Measurements from ENCODE around the gene NCAM1.
A peak's percentile ranks its signal among the peaks of the same experiment; 100 is the strongest.

NCAM1 gene

GRCh38 chr11:113265362-113265761 lies 304.1 kb downstream of the NCAM1 start:
- no peak overlapping the region for H2BK12ac ChIP-seq (ENCODE audit: low read length)

GRCh38 chr11:113267493-113267892 lies 306.3 kb downstream of the NCAM1 start:
- no peak for DNase-seq (ENCODE audit: low spot score)
- no peak overlapping the region for H3K4me2 ChIP-seq (ENCODE audit: insufficient read depth, low read length, poor library complexity, severe bottlenecking)
- H3K14ac ChIP-seq (ENCODE audit: low read length), result no peak overlapping the region
- no peak overlapping the region for H2AK5ac ChIP-seq (ENCODE audit: low read depth, low read length)
- no peak overlapping the region for H3K18ac ChIP-seq (ENCODE audit: low read length)
- H3K9ac ChIP-seq (ENCODE audit: low read depth, low read length, poor library complexity), result no peak overlapping the region
- H3K36me3 ChIP-seq (replicated peaks in 1 of 2; ENCODE audit: control insufficient read depth in 2 of 2, insufficient read depth in 2 of 2, low read length in 2 of 2), result peaks cover 0 to 1% of the 10 kb centered on the region in 2 donors
- H3K4me3 ChIP-seq (ENCODE audit: low read length in 2 of 2), result no peak overlapping the region
- no peaks in the 10 kb centered on the region for H3K79me1 ChIP-seq (ENCODE audit: low read depth, low read length)
- no peak overlapping the region for H2BK12ac ChIP-seq (ENCODE audit: low read length)
- no peak overlapping the region for H4K91ac ChIP-seq (ENCODE audit: low read depth, low read length, poor library complexity)
- H4K8ac ChIP-seq (ENCODE audit: low read depth, low read length), result no peak overlapping the region
- no CpG with 5 or more reads among the region's 7 CpGs for WGBS, 2 donors (ENCODE audit: extremely low coverage in 2 of 2, insufficient read length in 2 of 2, insufficient replicate concordance in 1 of 2)
- no peak overlapping the region for H3K27ac ChIP-seq (replicated peaks; ENCODE audit: low read length)
- no peak overlapping the region for H2BK5ac ChIP-seq (ENCODE audit: low read length)
- H2BK15ac ChIP-seq (ENCODE audit: low read length), result no peak overlapping the region
- H3K4me1 ChIP-seq (ENCODE audit: control insufficient read depth in 2 of 2, insufficient read depth in 1 of 2, low read depth in 1 of 2, low read length in 2 of 2), result peaks cover 0 to under 1% of the 10 kb centered on the region in 2 donors
- H3K23ac ChIP-seq (ENCODE audit: low read depth, low read length, poor library complexity), result no peak overlapping the region
- H2AFZ ChIP-seq (ENCODE audit: low read length), result no peak overlapping the region
- H3K9me3 ChIP-seq (replicated peaks in 1 of 2; ENCODE audit: control insufficient read depth in 2 of 2, insufficient read depth in 1 of 2, low read depth in 1 of 2, low read length in 2 of 2), result no peaks in the 10 kb centered on the region
- no peak overlapping the region for H3K4ac ChIP-seq (ENCODE audit: low read length)
- no peak overlapping the region for H2BK120ac ChIP-seq (ENCODE audit: low read depth, low read length)
- H3K27me3 ChIP-seq (ENCODE audit: control insufficient read depth in 3 of 3, insufficient read depth in 3 of 3, low read depth in 1 of 3, low read length in 3 of 3), result no peaks in the 10 kb centered on the region

More at GRCh38 chr11:113265362-113265761, 304.1 kb downstream of the NCAM1 start:
- no peak overlapping the region for H3K9ac ChIP-seq (ENCODE audit: low read depth, low read length, poor library complexity)
- WGBS, 2 donors (ENCODE audit: extremely low coverage in 2 of 2, insufficient read length in 2 of 2, insufficient replicate concordance in 1 of 2), result no CpG with 5 or more reads among the region's 2 CpGs
- H2AK5ac ChIP-seq (ENCODE audit: low read depth, low read length), result no peak overlapping the region
- no peaks in the 10 kb centered on the region for H3K4me1 ChIP-seq (ENCODE audit: control insufficient read depth in 2 of 2, insufficient read depth in 1 of 2, low read depth in 1 of 2, low read length in 2 of 2)
- H3K4ac ChIP-seq (ENCODE audit: low read length), result no peak overlapping the region
- H2BK15ac ChIP-seq (ENCODE audit: low read length), result no peak overlapping the region
- H3K79me1 ChIP-seq (ENCODE audit: low read depth, low read length), result no peaks in the 10 kb centered on the region
- H3K27me3 ChIP-seq (ENCODE audit: control insufficient read depth in 3 of 3, insufficient read depth in 3 of 3, low read depth in 1 of 3, low read length in 3 of 3), result no peaks in the 10 kb centered on the region
- H3K4me2 ChIP-seq (ENCODE audit: insufficient read depth, low read length, poor library complexity, severe bottlenecking), result no peak overlapping the region
- H2BK120ac ChIP-seq (ENCODE audit: low read depth, low read length), result no peak overlapping the region
- no peak overlapping the region for H4K91ac ChIP-seq (ENCODE audit: low read depth, low read length, poor library complexity)
- H3K9me3 ChIP-seq (replicated peaks in 1 of 2; ENCODE audit: control insufficient read depth in 2 of 2, insufficient read depth in 1 of 2, low read depth in 1 of 2, low read length in 2 of 2), result no peaks in the 10 kb centered on the region
- no peak overlapping the region for H3K4me3 ChIP-seq (ENCODE audit: low read length in 2 of 2)
- DNase-seq (ENCODE audit: low spot score), result no peak
- no peak overlapping the region for H3K23ac ChIP-seq (ENCODE audit: low read depth, low read length, poor library complexity)
- no peak overlapping the region for H3K14ac ChIP-seq (ENCODE audit: low read length)
- peaks cover 0 to 8% of the 10 kb centered on the region in 2 donors for H3K36me3 ChIP-seq (replicated peaks in 1 of 2; ENCODE audit: control insufficient read depth in 2 of 2, insufficient read depth in 2 of 2, low read length in 2 of 2)
- H2AFZ ChIP-seq (ENCODE audit: low read length), result no peak overlapping the region
- no peak overlapping the region for H3K27ac ChIP-seq (replicated peaks; ENCODE audit: low read length)
- no peak overlapping the region for H2BK5ac ChIP-seq (ENCODE audit: low read length)
- no peak overlapping the region for H3K18ac ChIP-seq (ENCODE audit: low read length)
- no peak overlapping the region for H4K8ac ChIP-seq (ENCODE audit: low read depth, low read length)

- H2BK120ac ChIP-seq (ENCODE audit: low read depth, low read length), result no peak overlapping the region
- H3K4ac ChIP-seq (ENCODE audit: low read length), result no peak overlapping the region
- H3K4me2 ChIP-seq (ENCODE audit: insufficient read depth, low read length, poor library complexity, severe bottlenecking), result no peak overlapping the region
- peaks cover 4% of the 10 kb centered on the region for H3K79me1 ChIP-seq (ENCODE audit: low read depth, low read length)
- no CpG with 5 or more reads among the region's 2 CpGs for WGBS, 2 donors (ENCODE audit: extremely low coverage in 2 of 2, insufficient read length in 2 of 2, insufficient replicate concordance in 1 of 2)
- H4K8ac ChIP-seq (ENCODE audit: low read depth, low read length), result no peak overlapping the region
- H3K14ac ChIP-seq (ENCODE audit: low read length), result no peak overlapping the region
- no peak overlapping the region for H3K27ac ChIP-seq (replicated peaks; ENCODE audit: low read length)
- peak overlapping the region in 1 of 2 donors; percentile 20 for H3K4me3 ChIP-seq (ENCODE audit: low read length in 2 of 2)
- no peak overlapping the region for H2BK5ac ChIP-seq (ENCODE audit: low read length)
- H3K9ac ChIP-seq (ENCODE audit: low read depth, low read length, poor library complexity), result no peak overlapping the region
- no peak overlapping the region for H2AFZ ChIP-seq (ENCODE audit: low read length)
- no peak overlapping the region for H2AK5ac ChIP-seq (ENCODE audit: low read depth, low read length)
- no peaks in the 10 kb centered on the region for H3K27me3 ChIP-seq (ENCODE audit: control insufficient read depth in 3 of 3, insufficient read depth in 3 of 3, low read depth in 1 of 3, low read length in 3 of 3)
- no peak for DNase-seq (ENCODE audit: low spot score)
- H2BK15ac ChIP-seq (ENCODE audit: low read length), result no peak overlapping the region
- no peak overlapping the region for H3K23ac ChIP-seq (ENCODE audit: low read depth, low read length, poor library complexity)
- peaks cover 0 to 6% of the 10 kb centered on the region in 2 donors for H3K4me1 ChIP-seq (ENCODE audit: control insufficient read depth in 2 of 2, insufficient read depth in 1 of 2, low read depth in 1 of 2, low read length in 2 of 2)
- no peak overlapping the region for H4K91ac ChIP-seq (ENCODE audit: low read depth, low read length, poor library complexity)
- H3K36me3 ChIP-seq (replicated peaks in 1 of 2; ENCODE audit: control insufficient read depth in 2 of 2, insufficient read depth in 2 of 2, low read length in 2 of 2), result peaks cover 0 to 4% of the 10 kb centered on the region in 2 donors
- H3K18ac ChIP-seq (ENCODE audit: low read length), result no peak overlapping the region
- H3K9me3 ChIP-seq (replicated peaks in 1 of 2; ENCODE audit: control insufficient read depth in 2 of 2, insufficient read depth in 1 of 2, low read depth in 1 of 2, low read length in 2 of 2), result no peaks in the 10 kb centered on the region
- H2BK12ac ChIP-seq (ENCODE audit: low read length), result no peak overlapping the region
Measured at GRCh38 chr11:113269096-113269495, 307.9 kb downstream of the NCAM1 start.

- Histone ChIP-seq H3K4ac (ENCODE audit: low read length) (no peak overlapping the region), H2BK120ac (ENCODE audit: low read depth, low read length) (no peak overlapping the region), H3K4me3 (ENCODE audit: low read length in 2 of 2) (no peak overlapping the region), H3K4me1 (ENCODE audit: control insufficient read depth in 2 of 2, insufficient read depth in 1 of 2, low read depth in 1 of 2, low read length in 2 of 2) (peaks cover 0 to 8% of the 10 kb centered on the region in 2 donors), H4K91ac (ENCODE audit: low read depth, low read length, poor library complexity) (no peak overlapping the region), H3K9ac (ENCODE audit: low read depth, low read length, poor library complexity) (no peak overlapping the region), H2BK5ac (ENCODE audit: low read length) (no peak overlapping the region), H2BK12ac (ENCODE audit: low read length) (no peak overlapping the region), H3K36me3 (replicated peaks in 1 of 2; ENCODE audit: control insufficient read depth in 2 of 2, insufficient read depth in 2 of 2, low read length in 2 of 2) (peaks cover 0 to 4% of the 10 kb centered on the region in 2 donors), H3K4me2 (ENCODE audit: insufficient read depth, low read length, poor library complexity, severe bottlenecking) (no peak overlapping the region), H2BK15ac (ENCODE audit: low read length) (no peak overlapping the region), H2AFZ (ENCODE audit: low read length) (no peak overlapping the region), H3K18ac (ENCODE audit: low read length) (no peak overlapping the region), H2AK5ac (ENCODE audit: low read depth, low read length) (no peak overlapping the region), H3K23ac (ENCODE audit: low read depth, low read length, poor library complexity) (no peak overlapping the region), H3K79me1 (ENCODE audit: low read depth, low read length) (peaks cover 4% of the 10 kb centered on the region), H4K8ac (ENCODE audit: low read depth, low read length) (no peak overlapping the region), H3K27me3 (ENCODE audit: control insufficient read depth in 3 of 3, insufficient read depth in 3 of 3, low read depth in 1 of 3, low read length in 3 of 3) (no peaks in the 10 kb centered on the region), H3K14ac (ENCODE audit: low read length) (no peak overlapping the region), H3K27ac (replicated peaks; ENCODE audit: low read length) (no peak overlapping the region), H3K9me3 (replicated peaks in 1 of 2; ENCODE audit: control insufficient read depth in 2 of 2, insufficient read depth in 1 of 2, low read depth in 1 of 2, low read length in 2 of 2) (no peaks in the 10 kb centered on the region)
- no peak for DNase-seq (ENCODE audit: low spot score)
- WGBS, 2 donors (ENCODE audit: extremely low coverage in 2 of 2, insufficient read length in 2 of 2, insufficient replicate concordance in 1 of 2), result no CpG with 5 or more reads among the region's 5 CpGs
Measured at GRCh38 chr11:113269636-113270035, 308.4 kb downstream of the NCAM1 start.

All from neuronal stem cell (in vitro differentiated cells).